HEK293 (cell line): ENCODE data around the gene CHST1.
A peak's percentile ranks its signal among the peaks of the same experiment; 100 is the strongest.

ENCODE experiments used
- CTCF ChIA-PET: fragments of 350-600 bp; formaldehyde crosslinking; extraction: SDS; loops from one replicate; lab custom pipeline; 2021; ENCODE audit warnings: antibody characterized with exemption; lab: Yijun Ruan, JAX
- POLR2A ChIA-PET: fragments of 300-600 bp; formaldehyde crosslinking; extraction: SDS; loops from one replicate; lab custom pipeline; 2020; ENCODE audit warnings: antibody characterized with exemption, inconsistent platforms; lab: Yijun Ruan, JAX
- H3K27ac ChIP-seq: fragments of 200-500 bp; sonication (Bioruptor generic); 2 replicates; pipeline ENCODE4 v1.5.1; 2014; ENCODE audit warnings: low read depth, low read length, control low read depth, inconsistent platforms; ENCODE audit errors: extremely low read depth
- H3K36me3 ChIP-seq, 2 experiments: fragments of 200-500 bp in 1 of 2; sonication (Bioruptor generic) in 1 of 2; 1 replicate in 1 of 2; 2 replicates in 1 of 2; pipeline ENCODE4 v1.5.1; 2014 to 2017; ENCODE audit warnings: inconsistent platforms in 2 of 2, low read length in 2 of 2; ENCODE audit not compliant: control insufficient read depth in 2 of 2, insufficient read depth in 1 of 2
- H3K4me1 ChIP-seq: fragments of 200-500 bp; sonication (Bioruptor generic); 2 replicates; pipeline ENCODE4 v1.5.1; 2014; ENCODE audit warnings: mild to moderate bottlenecking, low read length, inconsistent platforms; ENCODE audit not compliant: control insufficient read depth, insufficient read depth
- H3K4me3 ChIP-seq: 2 replicates; pipeline ENCODE4 v1.5.1; 2011; ENCODE audit warnings: low read depth, mild to moderate bottlenecking, control low read depth, low read length, moderate library complexity
- H3K9me3 ChIP-seq: fragments of 200-500 bp; sonication (Bioruptor generic); 2 replicates; pipeline ENCODE4 v1.5.1; 2014; ENCODE audit warnings: low read depth, low read length, inconsistent platforms; ENCODE audit not compliant: control insufficient read depth, insufficient read depth
- CTCF ChIP-seq: fragments of 450-650 bp; formaldehyde crosslinking; IDR thresholded peaks from 2 replicates; pipeline ENCODE4 v1.5.1; 2016; ENCODE audit warnings: missing biosample characterization, missing genetic modification characterization
- EGR2 ChIP-seq: fragments of 450-650 bp; formaldehyde crosslinking; IDR thresholded peaks from 2 replicates; pipeline ENCODE4 v1.5.1; 2016; ENCODE audit warnings: low read depth, missing biosample characterization, missing genetic modification characterization
- SALL2 ChIP-seq: fragments of 450-650 bp; formaldehyde crosslinking; IDR thresholded peaks from 2 replicates; pipeline ENCODE4 v1.5.0; 2017; ENCODE audit warnings: missing biosample characterization, mild to moderate bottlenecking, missing genetic modification characterization, borderline replicate concordance
- SCRT1 ChIP-seq: fragments of 450-650 bp; formaldehyde crosslinking; IDR thresholded peaks from 2 replicates; pipeline ENCODE4 v1.5.1; 2016; ENCODE audit warnings: missing biosample characterization, missing genetic modification characterization, borderline replicate concordance
- SCRT2 ChIP-seq: fragments of 450-650 bp; formaldehyde crosslinking; IDR thresholded peaks from 2 replicates; pipeline ENCODE4 v1.5.1; 2016; ENCODE audit warnings: missing biosample characterization, missing genetic modification characterization
- TRIM28 ChIP-seq: IDR thresholded peaks from 2 replicates; pipeline ENCODE4 v1.6.1; 2011; ENCODE audit warnings: low read length, control low read depth, borderline replicate concordance
- ZFP41 ChIP-seq: fragments of 450-650 bp; formaldehyde crosslinking; IDR thresholded peaks from 2 replicates; pipeline ENCODE4 v1.5.1; 2016; ENCODE audit warnings: missing biosample characterization, missing genetic modification characterization, borderline replicate concordance
- ZIC2 ChIP-seq: fragments of 450-650 bp; formaldehyde crosslinking; IDR thresholded peaks from 2 replicates; pipeline ENCODE4 v1.5.1; 2016; ENCODE audit warnings: missing biosample characterization, missing genetic modification characterization
- ZNF140 ChIP-seq: fragments of 450-650 bp; formaldehyde crosslinking; IDR thresholded peaks from 2 replicates; pipeline ENCODE4 v1.5.1; 2016; ENCODE audit warnings: missing biosample characterization, missing genetic modification characterization
- ZNF211 ChIP-seq: fragments of 450-650 bp; formaldehyde crosslinking; IDR thresholded peaks from 2 replicates; pipeline ENCODE4 v1.5.1; 2016; ENCODE audit warnings: low read depth, missing biosample characterization, missing genetic modification characterization
- ZNF341 ChIP-seq: fragments of 450-650 bp; formaldehyde crosslinking; IDR thresholded peaks from 2 replicates; pipeline ENCODE4; 2016; ENCODE audit warnings: low read depth, missing biosample characterization, missing genetic modification characterization
- ZNF449 ChIP-seq: fragments of 450-650 bp; formaldehyde crosslinking; IDR thresholded peaks from 2 replicates; pipeline ENCODE4 v1.5.1; 2017; ENCODE audit warnings: missing biosample characterization, mild to moderate bottlenecking, missing genetic modification characterization, moderate library complexity
- ZNF48 ChIP-seq: fragments of 450-650 bp; formaldehyde crosslinking; IDR thresholded peaks from 2 replicates; pipeline ENCODE4 v1.5.1; 2016; ENCODE audit warnings: missing biosample characterization, missing genetic modification characterization
- TF ChIP-seq, protein P1 (sequence below): fragments of 450-650 bp; formaldehyde crosslinking; IDR thresholded peaks from 2 replicates; pipeline ENCODE4 v1.5.1; 2016; ENCODE audit warnings: missing biosample characterization, missing genetic modification characterization
- TF ChIP-seq, protein P2 (sequence below): fragments of 450-650 bp; formaldehyde crosslinking; IDR thresholded peaks from 2 replicates; pipeline ENCODE4 v1.5.1; 2016; ENCODE audit warnings: missing biosample characterization, missing genetic modification characterization, borderline replicate concordance
- TF ChIP-seq, protein P3 (sequence below): fragments of 450-650 bp; formaldehyde crosslinking; conservative IDR thresholded peaks from 2 replicates; pipeline ENCODE4 v1.5.1; 2016; ENCODE audit warnings: low read depth, missing biosample characterization, missing genetic modification characterization

Gene CHST1

DNA sequence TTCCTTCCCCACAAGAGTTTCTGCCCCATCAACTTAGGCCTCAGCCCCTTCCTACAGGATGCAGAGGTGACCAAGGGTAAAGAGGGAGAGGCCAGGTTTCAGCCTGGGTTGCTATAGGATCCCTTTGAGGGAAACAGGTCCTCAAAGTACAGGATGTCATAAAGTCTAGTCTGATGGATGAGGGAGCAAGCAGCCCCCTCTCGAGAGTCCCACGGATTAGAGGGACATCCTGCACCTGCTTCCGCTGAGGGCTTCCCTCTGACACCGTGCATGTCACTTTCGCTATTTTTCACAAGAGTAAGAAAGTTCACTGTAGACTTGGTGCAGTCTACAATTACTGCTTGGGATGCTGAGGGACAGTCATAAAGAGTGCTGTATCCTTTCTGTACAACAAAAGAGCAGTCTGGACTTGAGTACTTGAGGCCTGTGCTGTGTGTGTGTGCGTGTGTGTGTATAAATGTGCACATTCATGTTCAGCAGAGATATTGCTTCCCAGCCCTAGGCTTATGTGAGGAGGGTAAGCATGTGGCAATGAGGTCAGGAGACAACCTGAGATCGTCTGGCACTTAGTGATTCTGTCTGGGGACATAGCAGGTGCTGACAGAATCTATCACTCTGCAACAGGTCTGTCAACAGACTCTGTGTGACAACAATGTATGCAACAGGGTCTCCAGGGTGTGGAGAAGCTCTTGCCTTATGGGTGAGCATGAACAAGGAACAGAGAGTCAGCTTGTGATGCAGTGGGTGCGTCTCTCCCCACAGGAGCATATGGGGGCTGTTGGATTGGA, 18.0 kb upstream of the CHST1 start:
- ChIA-PET POLR2A (no interaction called here), CTCF (interaction anchor here (1.0 kb wide), 1 partner anchor 28 kb away, joined by 3 read pairs; no protein-coding TSS in a partner anchor)
- Histone ChIP-seq H3K36me3 (no peaks in the 10 kb centered on the region), H3K4me3 (no peak overlapping the region), H3K9me3 (no peaks in the 10 kb centered on the region), H3K4me1 (no peaks in the 10 kb centered on the region), H3K27ac (no peak overlapping the region)
- TF ChIP-seq TRIM28 (no peak), SCRT1 (tag by site-specific recombination) (peak; percentile 55; the same call in 1 of the 2 replicates), EGR2 (tag by site-specific recombination) (no peak), ZNF140 (tag by site-specific recombination) (no peak), ZIC2 (tag by site-specific recombination) (no peak), SCRT2 (tag by site-specific recombination) (peak; percentile 84), ZNF211 (no peak), ZNF449 (tag by site-specific recombination) (no peak), SALL2 (tag by site-specific recombination) (no peak), CTCF (no peak), ZNF48 (tag by site-specific recombination) (no peak)
- TF ChIP-seq, protein P1, sequence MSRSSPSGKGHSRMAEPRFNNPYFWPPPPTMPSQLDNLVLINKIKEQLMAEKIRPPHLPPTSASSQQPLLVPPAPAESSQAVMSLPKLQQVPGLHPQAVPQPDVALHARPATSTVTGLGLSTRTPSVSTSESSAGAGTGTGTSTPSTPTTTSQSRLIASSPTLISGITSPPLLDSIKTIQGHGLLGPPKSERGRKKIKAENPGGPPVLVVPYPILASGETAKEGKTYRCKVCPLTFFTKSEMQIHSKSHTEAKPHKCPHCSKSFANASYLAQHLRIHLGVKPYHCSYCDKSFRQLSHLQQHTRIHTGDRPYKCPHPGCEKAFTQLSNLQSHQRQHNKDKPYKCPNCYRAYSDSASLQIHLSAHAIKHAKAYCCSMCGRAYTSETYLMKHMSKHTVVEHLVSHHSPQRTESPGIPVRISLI = no peak
- TF ChIP-seq, protein P2, sequence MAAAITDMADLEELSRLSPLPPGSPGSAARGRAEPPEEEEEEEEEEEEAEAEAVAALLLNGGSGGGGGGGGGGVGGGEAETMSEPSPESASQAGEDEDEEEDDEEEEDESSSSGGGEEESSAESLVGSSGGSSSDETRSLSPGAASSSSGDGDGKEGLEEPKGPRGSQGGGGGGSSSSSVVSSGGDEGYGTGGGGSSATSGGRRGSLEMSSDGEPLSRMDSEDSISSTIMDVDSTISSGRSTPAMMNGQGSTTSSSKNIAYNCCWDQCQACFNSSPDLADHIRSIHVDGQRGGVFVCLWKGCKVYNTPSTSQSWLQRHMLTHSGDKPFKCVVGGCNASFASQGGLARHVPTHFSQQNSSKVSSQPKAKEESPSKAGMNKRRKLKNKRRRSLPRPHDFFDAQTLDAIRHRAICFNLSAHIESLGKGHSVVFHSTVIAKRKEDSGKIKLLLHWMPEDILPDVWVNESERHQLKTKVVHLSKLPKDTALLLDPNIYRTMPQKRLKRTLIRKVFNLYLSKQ = no peak

- ChIA-PET CTCF (interaction anchor here (0.9 to 1.5 kb wide), 2 partner anchors 10 to 273 kb away, joined by 3 read pairs; no protein-coding TSS in a partner anchor), POLR2A (no interaction called here)
- no peak overlapping the region for H3K4me3 ChIP-seq
- H3K4me1 ChIP-seq = no peaks in the 10 kb centered on the region
- no peaks in the 10 kb centered on the region for H3K9me3 ChIP-seq
- no peak for TF ChIP-seq ZNF140 (tag by site-specific recombination)
- TF ChIP-seq ZNF341 = no peak
- TF ChIP-seq ZFP41 = no peak
- TF ChIP-seq, protein P3, sequence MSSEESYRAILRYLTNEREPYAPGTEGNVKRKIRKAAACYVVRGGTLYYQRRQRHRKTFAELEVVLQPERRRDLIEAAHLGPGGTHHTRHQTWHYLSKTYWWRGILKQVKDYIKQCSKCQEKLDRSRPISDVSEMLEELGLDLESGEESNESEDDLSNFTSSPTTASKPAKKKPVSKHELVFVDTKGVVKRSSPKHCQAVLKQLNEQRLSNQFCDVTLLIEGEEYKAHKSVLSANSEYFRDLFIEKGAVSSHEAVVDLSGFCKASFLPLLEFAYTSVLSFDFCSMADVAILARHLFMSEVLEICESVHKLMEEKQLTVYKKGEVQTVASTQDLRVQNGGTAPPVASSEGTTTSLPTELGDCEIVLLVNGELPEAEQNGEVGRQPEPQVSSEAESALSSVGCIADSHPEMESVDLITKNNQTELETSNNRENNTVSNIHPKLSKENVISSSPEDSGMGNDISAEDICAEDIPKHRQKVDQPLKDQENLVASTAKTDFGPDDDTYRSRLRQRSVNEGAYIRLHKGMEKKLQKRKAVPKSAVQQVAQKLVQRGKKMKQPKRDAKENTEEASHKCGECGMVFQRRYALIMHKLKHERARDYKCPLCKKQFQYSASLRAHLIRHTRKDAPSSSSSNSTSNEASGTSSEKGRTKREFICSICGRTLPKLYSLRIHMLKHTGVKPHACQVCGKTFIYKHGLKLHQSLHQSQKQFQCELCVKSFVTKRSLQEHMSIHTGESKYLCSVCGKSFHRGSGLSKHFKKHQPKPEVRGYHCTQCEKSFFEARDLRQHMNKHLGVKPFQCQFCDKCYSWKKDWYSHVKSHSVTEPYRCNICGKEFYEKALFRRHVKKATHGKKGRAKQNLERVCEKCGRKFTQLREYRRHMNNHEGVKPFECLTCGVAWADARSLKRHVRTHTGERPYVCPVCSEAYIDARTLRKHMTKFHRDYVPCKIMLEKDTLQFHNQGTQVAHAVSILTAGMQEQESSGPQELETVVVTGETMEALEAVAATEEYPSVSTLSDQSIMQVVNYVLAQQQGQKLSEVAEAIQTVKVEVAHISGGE (tag by site-specific recombination) = no peak
- no peaks in the 10 kb centered on the region for H3K36me3 ChIP-seq
- no peak overlapping the region for H3K27ac ChIP-seq
Observed at GRCh38 chr11:45679806-45680205, 14.4 kb upstream of the CHST1 start.
